ENCODE results near the gene DAB1.

The DAB1 gene

GRCh38 chr1:57423656-57424211 is at the start of gene DAB1:
TSS of gene DAB1 (minus strand) at chr1:57424060. CDS start at chr1:57291030, 133,030 bp downstream.
- DNase-seq = no peak

DNA sequence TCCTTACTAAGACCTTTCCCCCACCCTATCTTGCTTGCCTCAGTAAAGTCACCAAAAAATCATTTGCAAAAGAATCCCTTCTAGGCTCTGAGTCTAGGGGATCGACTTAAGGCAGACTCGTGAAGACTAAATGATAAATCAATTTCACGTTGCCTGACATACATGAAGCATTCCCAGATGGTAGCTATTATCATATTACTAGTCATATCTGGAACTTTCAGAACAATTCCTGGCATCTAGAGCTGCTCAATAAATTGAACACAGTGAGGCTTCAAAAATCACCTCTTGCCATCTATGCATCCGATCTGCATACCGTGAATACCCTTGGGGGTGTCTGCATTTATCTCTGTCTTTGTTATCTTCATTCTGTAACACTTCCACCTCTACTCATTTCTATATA is 49.6 kb upstream of the DAB1 start:
- no peak for DNase-seq

DNA sequence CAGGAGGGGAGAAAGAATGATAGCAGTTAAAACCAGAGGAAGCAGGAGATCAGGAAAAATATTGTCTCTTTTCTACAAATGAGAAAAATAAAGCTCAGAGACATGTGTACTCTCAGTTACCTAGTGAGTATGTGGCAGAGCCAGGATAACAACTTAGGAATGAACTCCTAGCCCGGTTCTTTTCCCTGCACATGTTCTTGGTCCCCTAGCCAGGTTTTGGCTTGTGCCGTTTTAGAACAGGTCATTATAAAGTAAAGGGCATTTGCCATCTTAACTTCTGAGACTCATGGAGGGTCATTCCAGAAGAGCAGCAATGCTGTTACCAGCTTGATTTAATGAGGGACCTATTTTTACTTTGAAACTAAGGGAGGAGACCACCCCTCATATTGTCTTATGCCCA is 48.1 kb upstream of the DAB1 start:
- DNase-seq = no peak

- DNase-seq = no peak
Observed at GRCh38 chr1:57470036-57470435, 46.2 kb upstream of the DAB1 start.

GRCh38 chr1:57468641-57469523 is 45.0 kb upstream of the DAB1 start:
- DNase-seq = no peak

GRCh38 chr1:57467830-57468229 is 44.0 kb upstream of the DAB1 start:
- no peak for DNase-seq

- DNase-seq = no peak
Observed at GRCh38 chr1:57464756-57465155, 40.9 kb upstream of the DAB1 start.

GRCh38 chr1:57463343-57463742 is 39.5 kb upstream of the DAB1 start:
- no peak for DNase-seq

DNA sequence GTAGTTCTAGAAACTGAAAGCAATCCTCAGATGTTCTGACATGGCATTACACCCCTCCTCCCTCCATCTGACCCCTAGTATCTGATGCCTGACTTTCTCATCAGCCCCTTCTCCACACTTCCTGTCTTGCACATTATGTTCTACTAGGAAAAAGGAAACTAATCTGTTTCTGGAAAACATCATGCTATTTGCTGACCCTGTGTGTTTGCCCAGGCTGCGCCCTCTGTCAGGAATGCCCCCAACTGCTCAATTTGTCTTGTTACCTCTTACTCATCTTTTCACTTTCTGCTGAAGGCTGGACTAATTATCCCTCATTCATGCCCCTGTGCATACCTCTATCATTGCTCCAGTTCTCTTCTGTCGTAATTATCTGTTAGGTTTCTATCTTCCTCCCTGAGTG is 37.5 kb upstream of the DAB1 start:
- DNase-seq = no peak

GRCh38 chr1:57451516-57451915 is 27.7 kb upstream of the DAB1 start:
- no peak for DNase-seq

GRCh38 chr1:57450981-57451380 is 27.1 kb upstream of the DAB1 start:
- no peak for DNase-seq

- DNase-seq = no peak
Observed at GRCh38 chr1:57447551-57447950, 23.7 kb upstream of the DAB1 start.

DNA sequence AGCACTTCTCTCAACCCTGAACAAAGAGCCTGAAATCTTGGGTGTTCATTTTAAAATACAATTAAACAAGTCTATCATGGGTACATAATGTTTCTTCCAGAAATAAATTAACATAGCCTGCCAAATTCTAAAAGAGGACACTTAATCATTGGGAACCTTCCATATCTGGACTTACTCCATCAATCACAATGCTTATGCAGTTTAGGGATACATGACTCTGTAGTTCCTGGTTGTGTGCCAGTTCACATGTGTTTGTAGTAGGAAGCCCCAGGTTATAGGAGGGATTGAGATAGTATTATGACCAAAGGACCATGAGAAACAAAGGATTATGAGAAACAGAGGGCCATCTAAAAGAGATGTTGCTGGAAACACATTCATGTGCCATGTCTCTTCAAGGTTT is 19.1 kb upstream of the DAB1 start:
- no peak for DNase-seq

DNA sequence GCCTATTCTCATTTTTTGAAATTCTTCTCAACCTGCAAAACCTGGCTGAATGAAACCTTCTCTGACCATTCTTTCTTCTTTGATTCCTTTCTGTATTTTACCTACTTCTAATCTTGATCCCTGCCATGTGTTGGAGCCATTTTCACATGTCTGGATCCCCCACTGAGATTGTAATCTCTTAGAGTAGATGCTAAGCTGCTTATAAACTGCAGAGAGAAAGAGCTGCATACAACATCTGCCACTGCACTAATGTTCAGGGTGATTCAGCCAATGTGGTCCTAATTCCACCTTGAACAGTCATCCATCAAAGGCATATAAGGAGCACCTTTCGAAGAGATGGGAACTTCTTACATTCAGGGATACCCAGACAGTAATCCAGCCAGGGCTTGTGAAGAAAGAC is 16.2 kb upstream of the DAB1 start:
- no peak for DNase-seq

DNA sequence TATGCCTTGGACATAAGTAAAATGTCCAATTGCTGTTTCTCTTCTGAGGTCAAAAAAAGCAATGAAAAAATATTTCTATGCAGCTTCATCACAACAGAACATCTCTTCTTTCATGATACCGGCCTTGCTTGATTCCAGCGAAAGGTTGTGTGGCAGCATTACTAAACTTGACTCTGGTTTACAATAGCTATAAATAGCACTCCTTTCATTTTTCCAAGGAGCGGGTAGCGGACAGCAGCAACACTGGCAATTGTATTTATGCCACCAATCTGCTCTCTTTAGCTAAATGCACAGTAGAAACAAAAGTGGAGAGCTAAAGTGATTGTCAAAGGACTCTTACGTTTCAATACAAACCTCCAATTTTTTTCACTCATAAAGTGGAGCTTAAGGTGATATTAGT is 7.5 kb upstream of the DAB1 start:
- DNase-seq = no peak

DNA sequence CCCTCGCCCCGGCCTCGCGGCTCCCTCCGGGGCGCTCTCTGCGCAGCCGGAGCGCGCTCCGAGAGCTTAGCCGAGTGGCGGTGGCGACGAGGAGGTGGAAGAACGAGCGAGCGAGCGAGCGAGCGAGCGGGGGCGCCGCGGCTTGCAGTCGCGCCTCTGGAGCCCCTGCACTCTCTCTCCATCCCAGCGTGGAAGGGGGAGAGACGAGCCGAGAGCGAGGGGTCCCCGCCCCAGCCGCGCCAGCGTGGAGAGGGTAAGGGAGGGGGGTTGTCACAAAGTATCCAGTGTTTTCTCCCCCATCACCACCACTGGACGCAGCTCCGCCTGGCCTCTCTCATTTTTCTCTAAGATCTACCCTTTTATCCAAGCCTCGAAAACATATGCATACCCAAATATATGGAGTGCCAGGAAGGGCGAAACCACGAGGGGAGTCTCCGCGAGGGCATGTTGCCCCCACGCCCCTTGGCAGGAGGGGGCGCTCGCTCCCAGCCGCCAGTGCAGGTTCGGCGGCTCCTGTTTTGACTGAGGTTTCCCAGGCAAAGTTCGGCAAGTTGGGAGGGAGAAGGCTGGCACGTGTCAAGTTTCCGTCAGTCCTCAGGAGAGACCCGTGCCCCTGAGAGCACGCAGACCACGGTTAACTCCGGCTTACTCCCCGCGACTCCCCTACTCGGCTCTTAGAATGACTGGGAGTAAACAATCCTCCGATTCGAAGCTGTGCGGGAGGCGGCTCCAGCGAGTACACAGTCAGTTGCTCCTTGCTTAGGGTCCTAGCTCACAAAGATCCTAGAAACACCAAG is 569 bp upstream of the DAB1 start:
- DNase-seq = no peak

GRCh38 chr1:57423135-57423655 is 665 bp downstream of the DAB1 start:
- no peak for DNase-seq

GRCh38 chr1:57422271-57423134 is 1.4 kb downstream of the DAB1 start:
- no peak for DNase-seq

DNA sequence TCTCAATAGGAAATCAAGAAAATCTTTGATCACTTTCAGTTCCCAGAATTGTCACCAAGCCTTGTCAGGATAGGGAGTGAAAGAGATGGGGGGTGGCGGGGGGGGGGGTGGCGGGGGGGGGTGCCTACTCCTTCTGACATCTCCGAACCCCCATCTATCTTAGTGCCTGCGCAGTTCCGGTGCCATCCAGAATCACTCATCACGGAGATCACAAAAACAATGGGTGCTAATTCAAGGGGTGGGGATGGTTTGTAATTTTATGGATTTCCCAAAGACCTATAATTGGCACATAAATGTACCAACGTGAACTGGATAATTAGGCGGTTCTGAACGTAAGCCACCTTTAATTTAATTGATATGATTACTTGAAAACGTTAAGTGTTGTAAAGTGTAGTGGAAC is 2.1 kb downstream of the DAB1 start:
- no peak for DNase-seq

GRCh38 chr1:57420981-57421785 is 2.7 kb downstream of the DAB1 start:
- DNase-seq = no peak

GRCh38 chr1:57418971-57419370 is 4.9 kb downstream of the DAB1 start:
- DNase-seq = no peak

- no peak for DNase-seq
Observed at GRCh38 chr1:57411262-57411661, 12.6 kb downstream of the DAB1 start.
